Calu3 (cell line): Measurements from ENCODE around the gene PATL2. TPM values are rescaled to one million over a fixed set of nuclear protein-coding genes. Genes with fewer than 3 reads are reported as not detected.

Experiments used
- BruUV-seq: library from RNA; stranded (reverse); fragments of 400-500 nt; replicated peaks from 2 replicates; lab custom pipeline; 2021; lab: Mats Ljungman, UMichigan
- CTCF ChIA-PET: fragments of 300-600 bp; sonication (Branson Sonifier 250); formaldehyde crosslinking; loops from one replicate; lab custom pipeline; 2022; ENCODE audit warnings: antibody characterized with exemption; lab: Charles Lee
- DNase-seq: peaks from one replicate; pipeline ENCODE4 v3.0.0; 2022
- H3K27ac Mint-ChIP-seq: one replicate; pipeline ENCODE4 v1.8.0; 2022; ENCODE audit warnings: mixed read lengths; ENCODE audit not compliant: unreplicated experiment
- H3K27me3 Mint-ChIP-seq: one replicate; pipeline ENCODE4 v1.8.0; 2022; ENCODE audit warnings: mixed read lengths; ENCODE audit not compliant: unreplicated experiment
- H3K36me3 Mint-ChIP-seq: one replicate; pipeline ENCODE4 v1.8.0; 2022; ENCODE audit warnings: mild to moderate bottlenecking, moderate library complexity, mixed read lengths; ENCODE audit not compliant: insufficient read depth, unreplicated experiment
- H3K4me1 Mint-ChIP-seq: one replicate; pipeline ENCODE4 v1.8.0; 2022; ENCODE audit warnings: mild to moderate bottlenecking, low read depth, mixed read lengths; ENCODE audit not compliant: unreplicated experiment
- H3K4me3 Mint-ChIP-seq: one replicate; pipeline ENCODE4 v1.8.0; 2022; ENCODE audit warnings: mild to moderate bottlenecking, low read depth, moderate library complexity, mixed read lengths; ENCODE audit not compliant: unreplicated experiment
- H3K9me3 Mint-ChIP-seq: one replicate; pipeline ENCODE4 v1.8.0; 2022; ENCODE audit warnings: low read depth, mixed read lengths; ENCODE audit not compliant: unreplicated experiment
- CTCF ChIP-seq: fragments of 200-600 bp; IDR thresholded peaks from one replicate; pipeline ENCODE4 v1.8.0; 2022; ENCODE audit warnings: antibody characterized with exemption; ENCODE audit not compliant: unreplicated experiment
- intact Hi-C: fragments of 100-400 bp; cut with micrococcal nuclease; formaldehyde crosslinking; loops from one replicate; pipeline ENCODE4 v1.10.0; 2022; ENCODE audit not compliant: unreplicated experiment
- total RNA-seq: library from RNA; stranded (reverse); gene quantifications from 2 replicates; pipeline ENCODE4 v1.2.3, GENCODE V29; 2022

PATL2 gene
- total RNA-seq, 1 experiment from 2014 or later = 1.7 TPM

- CTCF ChIA-PET = no interaction called here
- TF ChIP-seq CTCF = no peak
- intact Hi-C loops = no loop called here
- H3K36me3 Mint-ChIP-seq = peaks cover 45% of the 10 kb centered on the region
- no TSS peak for BruUV-seq
- no peaks in the 10 kb centered on the region for H3K27me3 Mint-ChIP-seq
- H3K9me3 Mint-ChIP-seq = no peaks in the 10 kb centered on the region
- H3K4me1 Mint-ChIP-seq = peaks cover 8% of the 10 kb centered on the region
- no peak for DNase-seq
- H3K4me3 Mint-ChIP-seq = no peak overlapping the region
- no peak overlapping the region for H3K27ac Mint-ChIP-seq
Measured at GRCh38 chr15:44715797-44716334, 4.7 kb upstream of the PATL2 start.

- peaks cover 8% of the 10 kb centered on the region for H3K4me1 Mint-ChIP-seq
- no peaks in the 10 kb centered on the region for H3K9me3 Mint-ChIP-seq
- no peak overlapping the region for H3K4me3 Mint-ChIP-seq
- no peak for TF ChIP-seq CTCF
- CTCF ChIA-PET = no interaction called here
- no peak overlapping the region for H3K27ac Mint-ChIP-seq
- intact Hi-C loops = no loop called here
- BruUV-seq = no TSS peak
- DNase-seq = no peak
- no peaks in the 10 kb centered on the region for H3K27me3 Mint-ChIP-seq
- peaks cover 51% of the 10 kb centered on the region for H3K36me3 Mint-ChIP-seq
Measured at GRCh38 chr15:44715142-44715796, 4.1 kb upstream of the PATL2 start.

- H3K9me3 Mint-ChIP-seq = no peaks in the 10 kb centered on the region
- TF ChIP-seq CTCF = no peak
- peak overlapping the region; percentile 93 for H3K27ac Mint-ChIP-seq
- H3K27me3 Mint-ChIP-seq = no peaks in the 10 kb centered on the region
- DNase-seq = no peak
- no peaks in the 10 kb centered on the region for H3K4me1 Mint-ChIP-seq
- CTCF ChIA-PET = interaction anchor here (0.7 to 3.2 kb wide), 5 partner anchors 15 to 50 kb away, joined by 3 to 24 read pairs (median 4); partner anchors contain the start of gene SPG11
- BruUV-seq = no TSS peak
- H3K36me3 Mint-ChIP-seq = peaks cover 45% of the 10 kb centered on the region
- intact Hi-C loops = no loop called here
- peak overlapping the region; percentile 97 for H3K4me3 Mint-ChIP-seq
Measured at GRCh38 chr15:44713006-44713966, 2.2 kb upstream of the PATL2 start.

- no peaks in the 10 kb centered on the region for H3K27me3 Mint-ChIP-seq
- BruUV-seq = TSS peak; percentile 61
- intact Hi-C loops = loop anchor here (1.0 kb wide), 2 partner anchors 29 to 49 kb away; partner anchors contain the start of gene SPG11
- DNase-seq = peak; percentile 62
- H3K27ac Mint-ChIP-seq = peak overlapping the region; percentile 93
- peak overlapping the region; percentile 97 for H3K4me3 Mint-ChIP-seq
- no peaks in the 10 kb centered on the region for H3K9me3 Mint-ChIP-seq
- no peak for TF ChIP-seq CTCF
- H3K4me1 Mint-ChIP-seq = no peaks in the 10 kb centered on the region
- H3K36me3 Mint-ChIP-seq = peaks cover 45% of the 10 kb centered on the region
- CTCF ChIA-PET = interaction anchor here (0.7 to 3.2 kb wide), 3 partner anchors 18 to 49 kb away, joined by 3 to 24 read pairs (median 3); partner anchors contain the start of gene SPG11
Measured at GRCh38 chr15:44712346-44713005, 1.4 kb upstream of the PATL2 start.
